Osteoblast (primary cell): Measurements from ENCODE around the gene ARHGEF11. TPM values are rescaled to one million over a fixed set of nuclear protein-coding genes. Genes with fewer than 3 reads are reported as not detected.

ENCODE experiments used
- DNase-seq: peaks from one replicate; pipeline ENCODE4 v3.0.0; 2011; ENCODE audit warnings: low spot score, mixed read lengths; ENCODE audit not compliant: insufficient read length; ENCODE audit errors: missing footprints
- H2AFZ ChIP-seq: 2 replicates; pipeline ENCODE4 v1.6.0; 2011; ENCODE audit warnings: mild to moderate bottlenecking, low read length
- H3K27ac ChIP-seq: 2 replicates; pipeline ENCODE4 v1.5.1; 2011; ENCODE audit warnings: mild to moderate bottlenecking, low read depth, low read length, moderate library complexity
- H3K27me3 ChIP-seq: 2 replicates; pipeline ENCODE4 v1.6.0; 2012; ENCODE audit warnings: mild to moderate bottlenecking, control low read depth, inconsistent platforms, low read length, moderate library complexity; ENCODE audit not compliant: insufficient read depth
- H3K36me3 ChIP-seq: 2 replicates; pipeline ENCODE4 v1.5.1; 2011; ENCODE audit warnings: mild to moderate bottlenecking, low read length, control low read depth, moderate library complexity; ENCODE audit not compliant: insufficient read depth
- H3K4me1 ChIP-seq: 2 replicates; pipeline ENCODE4 v1.5.1; 2011; ENCODE audit warnings: mild to moderate bottlenecking, low read length, control low read depth, moderate library complexity; ENCODE audit not compliant: insufficient read depth
- H3K4me2 ChIP-seq: 2 replicates; pipeline ENCODE4 v1.6.0; 2011; ENCODE audit warnings: mild to moderate bottlenecking, low read length; ENCODE audit not compliant: insufficient read depth
- H3K4me3 ChIP-seq: fragments of 200-600 bp; sonication (generic); 3 replicates; pipeline ENCODE4 v1.5.1; 2012; ENCODE audit warnings: mild to moderate bottlenecking, low read length, inconsistent platforms; ENCODE audit not compliant: insufficient read depth
- H3K79me2 ChIP-seq: 2 replicates; pipeline ENCODE4 v1.6.0; 2012; ENCODE audit warnings: mild to moderate bottlenecking, low read length, control low read depth, inconsistent platforms; ENCODE audit not compliant: insufficient read depth
- H3K9me3 ChIP-seq: 2 replicates; pipeline ENCODE4 v1.5.1; 2011; ENCODE audit warnings: low read depth, low read length, control low read depth
- H4K20me1 ChIP-seq: 2 replicates; pipeline ENCODE4 v1.6.0; 2012; ENCODE audit warnings: mild to moderate bottlenecking, low read length, control low read depth; ENCODE audit not compliant: insufficient read depth
- total RNA-seq: library from RNA; depleted of rRNA; stranded (reverse); fragments of >200 nt; gene quantifications from 2 replicates; pipeline ENCODE4 v1.2.3, GENCODE V29; 2012
- TF ChIP-seq, protein P1 (sequence below): IDR thresholded peaks from 2 replicates; pipeline ENCODE4 v1.5.1; 2011; ENCODE audit warnings: mild to moderate bottlenecking, low read depth, low read length, moderate library complexity; ENCODE audit errors: extremely low read depth

ARHGEF11 gene
- total RNA-seq, 1 donor, result 50.3 TPM

DNA sequence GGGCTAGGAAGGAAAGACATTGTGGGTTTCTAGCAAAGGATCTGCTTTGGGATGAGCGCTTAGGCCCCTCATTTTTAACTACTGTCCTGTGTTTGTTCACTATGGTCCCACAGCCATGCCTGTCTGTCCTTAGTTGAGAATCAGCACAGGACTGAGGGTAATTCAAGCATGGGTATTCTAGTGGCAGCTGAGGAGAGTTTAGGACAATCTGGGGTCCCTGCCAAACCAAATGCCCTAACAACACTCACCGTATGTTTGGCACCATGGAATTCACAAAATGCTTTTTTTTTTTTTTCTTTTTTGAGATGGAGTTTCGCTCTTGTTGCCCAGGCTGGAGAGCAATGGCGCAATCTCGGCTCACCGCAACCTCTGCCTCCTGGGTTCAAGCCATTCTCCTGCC is 10.4 kb downstream of the ARHGEF11 start:
- Histone ChIP-seq H4K20me1 (peaks cover 43% of the 10 kb centered on the region), H3K4me2 (no peak overlapping the region), H3K27ac (no peak overlapping the region), H3K4me1 (peaks cover 6% of the 10 kb centered on the region), H3K9me3 (no peaks in the 10 kb centered on the region), H2AFZ (no peak overlapping the region), H3K4me3 (no peak overlapping the region), H3K79me2 (peaks cover 83% of the 10 kb centered on the region), H3K36me3 (no peaks in the 10 kb centered on the region), H3K27me3 (no peaks in the 10 kb centered on the region)
- TF ChIP-seq, protein P1, sequence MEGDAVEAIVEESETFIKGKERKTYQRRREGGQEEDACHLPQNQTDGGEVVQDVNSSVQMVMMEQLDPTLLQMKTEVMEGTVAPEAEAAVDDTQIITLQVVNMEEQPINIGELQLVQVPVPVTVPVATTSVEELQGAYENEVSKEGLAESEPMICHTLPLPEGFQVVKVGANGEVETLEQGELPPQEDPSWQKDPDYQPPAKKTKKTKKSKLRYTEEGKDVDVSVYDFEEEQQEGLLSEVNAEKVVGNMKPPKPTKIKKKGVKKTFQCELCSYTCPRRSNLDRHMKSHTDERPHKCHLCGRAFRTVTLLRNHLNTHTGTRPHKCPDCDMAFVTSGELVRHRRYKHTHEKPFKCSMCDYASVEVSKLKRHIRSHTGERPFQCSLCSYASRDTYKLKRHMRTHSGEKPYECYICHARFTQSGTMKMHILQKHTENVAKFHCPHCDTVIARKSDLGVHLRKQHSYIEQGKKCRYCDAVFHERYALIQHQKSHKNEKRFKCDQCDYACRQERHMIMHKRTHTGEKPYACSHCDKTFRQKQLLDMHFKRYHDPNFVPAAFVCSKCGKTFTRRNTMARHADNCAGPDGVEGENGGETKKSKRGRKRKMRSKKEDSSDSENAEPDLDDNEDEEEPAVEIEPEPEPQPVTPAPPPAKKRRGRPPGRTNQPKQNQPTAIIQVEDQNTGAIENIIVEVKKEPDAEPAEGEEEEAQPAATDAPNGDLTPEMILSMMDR, result no peak
- no peak for DNase-seq

DNA sequence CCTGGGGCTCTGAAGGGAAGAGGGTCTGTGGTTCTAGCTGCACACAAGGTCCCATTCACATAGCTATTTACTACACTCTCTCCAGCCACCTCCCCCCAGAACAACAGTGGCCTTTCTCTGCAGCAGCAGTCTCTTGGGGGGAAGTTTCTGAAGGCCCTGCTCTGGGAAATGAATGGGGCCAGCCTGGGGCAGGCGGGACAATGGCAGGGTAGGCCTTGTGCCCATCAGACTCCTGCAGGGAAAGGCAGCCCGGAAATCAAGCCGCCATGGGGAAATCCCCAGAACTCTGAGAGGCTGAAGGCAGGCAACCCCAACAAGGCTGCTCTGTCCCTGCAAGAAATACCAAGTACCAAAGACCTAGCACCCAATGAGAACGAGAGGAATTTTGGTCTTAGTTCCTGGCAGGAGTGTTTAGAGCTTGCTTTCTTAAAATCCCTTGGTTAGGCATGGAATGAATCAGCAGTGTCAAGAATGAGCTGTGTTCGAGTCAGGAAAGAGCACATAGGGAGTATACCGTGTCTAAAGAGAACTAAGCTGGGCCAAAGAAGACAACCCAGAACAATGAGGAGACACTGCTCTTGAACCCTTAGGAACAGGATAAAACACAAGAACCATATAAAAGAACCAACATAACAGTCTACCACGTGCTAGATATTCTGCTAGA is 11.3 kb downstream of the ARHGEF11 start:
- peaks cover 47% of the 10 kb centered on the region for H4K20me1 ChIP-seq
- TF ChIP-seq, protein P1, result no peak
- DNase-seq, result no peak
- H3K4me3 ChIP-seq, result no peak overlapping the region
- peaks cover 6% of the 10 kb centered on the region for H3K4me1 ChIP-seq
- peaks cover 83% of the 10 kb centered on the region for H3K79me2 ChIP-seq
- H3K4me2 ChIP-seq, result no peak overlapping the region
- H3K36me3 ChIP-seq, result no peaks in the 10 kb centered on the region
- no peaks in the 10 kb centered on the region for H3K27me3 ChIP-seq
- no peak overlapping the region for H3K27ac ChIP-seq
- no peak overlapping the region for H2AFZ ChIP-seq
- H3K9me3 ChIP-seq, result no peaks in the 10 kb centered on the region

DNA sequence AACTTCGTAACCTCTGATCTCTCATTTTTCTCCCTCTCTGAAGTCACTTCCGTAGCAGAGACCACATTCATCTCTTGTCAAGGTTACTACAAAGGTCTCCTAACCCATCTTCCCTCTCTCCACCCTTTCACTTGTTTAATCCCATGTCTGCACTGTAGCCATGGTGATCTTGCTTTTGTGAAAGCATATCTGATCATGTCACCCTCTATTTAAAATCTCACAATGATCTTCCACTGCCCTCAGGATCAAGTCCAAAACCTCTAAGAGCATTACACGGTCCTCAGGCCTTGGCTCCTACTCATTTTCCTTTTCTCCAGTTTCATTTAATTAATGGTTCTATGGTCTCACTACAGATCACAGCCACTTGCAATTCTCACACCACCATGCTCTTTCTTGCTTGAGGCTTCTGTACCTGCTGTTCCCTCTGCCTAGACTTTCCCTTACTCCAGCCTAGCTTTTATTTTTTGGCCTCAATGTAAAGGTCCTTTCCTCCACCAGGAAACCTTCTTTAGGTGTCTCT is 12.1 kb downstream of the ARHGEF11 start:
- Histone ChIP-seq H3K9me3 (no peaks in the 10 kb centered on the region), H3K4me2 (no peak overlapping the region), H3K27me3 (no peaks in the 10 kb centered on the region), H3K4me1 (peaks cover 6% of the 10 kb centered on the region), H3K79me2 (peaks cover 81% of the 10 kb centered on the region), H3K27ac (no peak overlapping the region), H2AFZ (no peak overlapping the region), H3K36me3 (no peaks in the 10 kb centered on the region), H4K20me1 (peaks cover 49% of the 10 kb centered on the region), H3K4me3 (no peak overlapping the region)
- DNase-seq, result no peak
- TF ChIP-seq, protein P1, result no peak

- Histone ChIP-seq H3K36me3 (no peaks in the 10 kb centered on the region), H3K79me2 (peaks cover 81% of the 10 kb centered on the region), H4K20me1 (peaks cover 52% of the 10 kb centered on the region), H2AFZ (no peak overlapping the region), H3K4me1 (peaks cover 6% of the 10 kb centered on the region), H3K4me3 (no peak overlapping the region), H3K27ac (no peak overlapping the region), H3K27me3 (no peaks in the 10 kb centered on the region), H3K4me2 (no peak overlapping the region), H3K9me3 (no peaks in the 10 kb centered on the region)
- TF ChIP-seq, protein P1, result no peak
- DNase-seq, result no peak
Observed at GRCh38 chr1:157032303-157032702, 13.2 kb downstream of the ARHGEF11 start.
